Left ventricle myocardium inferior (tissue), 1 donor: ENCODE data around the gene COPS4. TPM values are rescaled to one million over a fixed set of nuclear protein-coding genes. Genes with fewer than 3 reads are reported as not detected.
"Not testable (repeated sequence)": the region's sequence is repeated elsewhere in the genome, so short reads cannot be mapped to it uniquely, and the experiment has no call there.

Experiments used
- DNase-seq: peaks from one replicate; pipeline ENCODE4 v3.0.0-alpha.2; 2020
- H3K27ac ChIP-seq: fragments of 200-600 bp; replicated peaks from 2 replicates; pipeline ENCODE4 v1.8.0; 2021
- H3K27me3 ChIP-seq: fragments of 200-600 bp; 2 replicates; pipeline ENCODE4 v1.8.0; 2021; ENCODE audit warnings: low read depth
- H3K36me3 ChIP-seq: fragments of 200-600 bp; 2 replicates; pipeline ENCODE4 v1.8.0; 2021
- H3K4me1 ChIP-seq: fragments of 200-600 bp; 2 replicates; pipeline ENCODE4 v1.8.0; 2021
- H3K4me3 ChIP-seq: fragments of 200-600 bp; 2 replicates; pipeline ENCODE4 v1.8.0; 2021; ENCODE audit warnings: mild to moderate bottlenecking, moderate library complexity
- H3K9me3 ChIP-seq: fragments of 200-600 bp; replicated peaks from 2 replicates; pipeline ENCODE4 v1.8.0; 2021
- intact Hi-C: fragments of 100-400 bp; cut with micrococcal nuclease; formaldehyde crosslinking; loops from one replicate; pipeline ENCODE4 v1.11.0; 2022
- total RNA-seq: library from RNA; stranded (reverse); fragmentation: NEBNext Ultra II Directional; extraction: Animal tissue kit (Norgen Biotek cat#: 25700); gene quantifications from one replicate; pipeline ENCODE4 v1.2.1, GENCODE V29; 2021
- TF ChIP-seq, protein P1 (sequence below): fragments of 200-600 bp; IDR thresholded peaks from 2 replicates; pipeline ENCODE4 v1.8.0; 2021; ENCODE audit warnings: antibody characterized with exemption, mild to moderate bottlenecking, borderline replicate concordance
- donor health status: DM: no; HTN: yes; CAD: no; lungs with severe emphysema.

COPS4 gene
- total RNA-seq, 1 donor from 2014 or later = 53.6 TPM

DNA sequence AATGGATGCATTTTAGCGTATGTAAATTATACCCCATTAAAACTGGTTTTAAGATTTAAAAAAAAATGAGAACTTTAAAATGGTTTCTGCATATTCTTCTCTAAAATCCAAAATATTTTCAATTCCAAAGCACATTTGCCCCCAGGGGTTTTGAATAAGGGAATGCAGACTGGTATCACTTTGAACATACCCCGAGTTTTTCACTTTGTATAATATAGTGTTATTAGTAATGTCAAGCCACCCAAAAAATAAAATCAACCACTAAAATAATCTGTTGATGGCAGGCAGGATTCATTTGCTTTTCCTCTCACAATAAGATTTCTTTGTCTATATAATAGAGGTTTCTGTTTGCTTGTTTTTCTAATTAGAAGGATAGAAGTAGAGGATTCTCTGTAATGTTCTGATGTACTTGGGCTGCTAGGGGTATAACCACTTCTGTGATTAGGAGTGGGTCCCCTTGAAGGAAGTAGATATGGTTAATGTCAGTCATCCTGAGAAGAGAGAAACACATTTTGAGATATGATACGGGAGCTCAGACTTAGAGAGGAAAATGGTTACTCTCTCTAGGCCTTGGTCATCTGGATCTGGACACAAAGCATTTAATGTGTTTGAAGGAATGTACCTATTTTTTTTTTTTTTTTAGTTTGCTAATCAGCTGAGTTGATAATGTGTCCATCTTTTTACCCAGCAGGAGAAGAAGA, 15.0 kb upstream of the COPS4 start:
- TF ChIP-seq, protein P1, sequence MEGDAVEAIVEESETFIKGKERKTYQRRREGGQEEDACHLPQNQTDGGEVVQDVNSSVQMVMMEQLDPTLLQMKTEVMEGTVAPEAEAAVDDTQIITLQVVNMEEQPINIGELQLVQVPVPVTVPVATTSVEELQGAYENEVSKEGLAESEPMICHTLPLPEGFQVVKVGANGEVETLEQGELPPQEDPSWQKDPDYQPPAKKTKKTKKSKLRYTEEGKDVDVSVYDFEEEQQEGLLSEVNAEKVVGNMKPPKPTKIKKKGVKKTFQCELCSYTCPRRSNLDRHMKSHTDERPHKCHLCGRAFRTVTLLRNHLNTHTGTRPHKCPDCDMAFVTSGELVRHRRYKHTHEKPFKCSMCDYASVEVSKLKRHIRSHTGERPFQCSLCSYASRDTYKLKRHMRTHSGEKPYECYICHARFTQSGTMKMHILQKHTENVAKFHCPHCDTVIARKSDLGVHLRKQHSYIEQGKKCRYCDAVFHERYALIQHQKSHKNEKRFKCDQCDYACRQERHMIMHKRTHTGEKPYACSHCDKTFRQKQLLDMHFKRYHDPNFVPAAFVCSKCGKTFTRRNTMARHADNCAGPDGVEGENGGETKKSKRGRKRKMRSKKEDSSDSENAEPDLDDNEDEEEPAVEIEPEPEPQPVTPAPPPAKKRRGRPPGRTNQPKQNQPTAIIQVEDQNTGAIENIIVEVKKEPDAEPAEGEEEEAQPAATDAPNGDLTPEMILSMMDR = no peak
- Histone ChIP-seq H3K36me3 (no peaks in the 10 kb centered on the region), H3K9me3 (peaks cover 13% of the 10 kb centered on the region), H3K4me1 (no peaks in the 10 kb centered on the region), H3K27ac (no peak overlapping the region), H3K4me3 (no peak overlapping the region), H3K27me3 (no peaks in the 10 kb centered on the region)
- intact Hi-C loops = no loop called here
- DNase-seq = no peak

DNA sequence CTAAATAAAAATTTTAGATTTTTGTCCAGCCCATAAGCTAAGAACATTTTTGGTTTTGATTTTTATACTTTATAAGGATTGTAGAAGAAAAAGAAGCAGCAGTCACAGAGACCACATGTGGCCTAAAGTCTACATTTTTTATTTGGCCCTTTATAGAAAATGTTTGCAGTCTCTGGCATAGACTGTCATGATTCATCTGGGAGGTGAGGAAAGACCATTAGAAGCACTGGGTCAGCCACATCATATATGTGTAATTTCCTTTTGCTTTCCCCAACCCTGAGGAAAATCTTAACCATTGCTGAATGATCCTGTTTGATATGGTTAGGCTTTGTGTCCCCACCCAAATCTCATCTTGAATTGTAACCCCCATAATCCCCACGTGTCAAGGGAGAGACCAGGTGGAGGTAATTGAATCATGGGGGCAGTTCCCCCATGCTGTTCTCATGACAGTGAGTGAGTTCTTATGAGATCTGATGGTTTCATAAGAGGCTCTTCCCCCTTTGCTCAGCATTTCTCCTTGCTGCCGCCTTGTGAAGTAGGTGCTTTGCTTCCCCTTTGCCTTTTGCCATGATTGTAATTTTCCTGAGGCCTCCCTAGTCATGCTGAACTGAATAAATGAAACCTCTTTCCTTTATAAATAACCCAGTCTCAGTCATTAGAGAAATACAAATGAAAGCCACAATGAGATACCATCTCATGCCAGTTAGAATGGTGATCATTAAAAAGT, 12.1 kb upstream of the COPS4 start:
- TF ChIP-seq, protein P1 = no peak

DNA sequence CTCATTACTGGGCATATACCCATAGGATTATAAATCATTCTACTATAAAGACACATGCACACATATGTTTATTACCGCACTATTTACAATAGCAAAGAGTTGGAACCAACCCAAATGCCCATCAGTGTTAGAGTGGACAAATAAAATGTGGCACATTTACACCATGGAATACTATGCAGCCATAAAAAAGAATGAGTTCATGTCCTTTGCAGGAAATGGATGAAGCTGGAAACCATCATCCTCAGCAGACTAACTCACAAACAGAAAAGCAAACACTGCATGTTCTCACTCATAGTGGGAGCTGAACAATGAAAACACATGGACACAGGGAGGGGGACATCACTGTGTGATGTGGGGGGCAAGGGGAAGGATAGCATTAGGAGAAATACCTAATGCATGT, 11.4 kb upstream of the COPS4 start:
- H3K4me1 ChIP-seq, H3K27me3 ChIP-seq, DNase-seq, H3K4me3 ChIP-seq, H3K27ac ChIP-seq, H3K36me3 ChIP-seq, intact Hi-C loops: not testable (repeated sequence)
- H3K9me3 ChIP-seq = peaks cover 25% of the 10 kb centered on the region

More for the DNA sequence above, 12.1 kb upstream of the COPS4 start:
- Histone ChIP-seq H3K36me3 (no peaks in the 10 kb centered on the region), H3K27me3 (no peaks in the 10 kb centered on the region), H3K9me3 (peaks cover 25% of the 10 kb centered on the region), H3K27ac (no peak overlapping the region), H3K4me3 (no peak overlapping the region), H3K4me1 (no peaks in the 10 kb centered on the region)
- intact Hi-C loops = no loop called here
- DNase-seq = no peak

DNA sequence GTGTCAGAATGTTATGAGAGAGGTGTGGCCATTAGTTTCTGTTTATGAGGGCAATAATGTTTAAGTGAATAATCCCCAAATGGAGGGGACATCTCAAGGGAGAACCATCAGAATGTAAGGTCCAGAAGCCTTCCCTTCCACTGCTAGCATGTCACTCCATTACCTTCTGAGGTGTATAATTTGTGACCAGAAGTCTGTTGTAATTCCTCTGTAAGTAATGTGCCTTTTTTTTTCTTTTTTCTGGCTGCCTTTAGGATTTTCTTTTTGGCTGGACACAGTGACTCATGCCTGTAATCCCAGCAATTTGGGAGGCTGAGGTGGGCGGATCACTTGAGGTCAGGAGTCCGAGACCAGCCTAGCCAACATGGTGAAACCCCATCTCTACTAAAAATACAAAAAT, 10.8 kb upstream of the COPS4 start:
- Histone ChIP-seq H3K27me3 (no peaks in the 10 kb centered on the region), H3K9me3 (peaks cover 25% of the 10 kb centered on the region), H3K36me3 (no peaks in the 10 kb centered on the region), H3K4me3 (no peak overlapping the region), H3K27ac (no peak overlapping the region), H3K4me1 (no peaks in the 10 kb centered on the region)
- no peak for DNase-seq
- TF ChIP-seq, protein P1 = no peak
- intact Hi-C loops = no loop called here

DNA sequence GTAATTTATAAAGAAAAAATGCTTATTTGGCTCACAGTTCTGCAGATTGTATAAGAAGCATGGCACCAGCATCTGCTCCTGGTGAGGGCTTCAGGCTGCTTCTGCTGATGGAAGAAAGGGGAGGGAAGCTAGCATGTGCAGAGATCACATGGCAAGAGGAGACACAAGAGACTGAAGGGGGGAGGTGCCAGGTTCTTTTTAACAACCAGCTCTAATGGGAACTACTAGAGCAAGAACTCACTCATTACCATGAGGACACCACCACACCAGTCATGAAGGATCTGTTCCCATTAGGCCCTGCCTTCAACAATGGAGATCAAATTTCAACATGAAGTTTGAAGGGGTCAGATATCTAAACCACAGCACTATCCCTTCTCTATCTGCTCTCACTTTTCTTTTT, 9.4 kb upstream of the COPS4 start:
- Histone ChIP-seq H3K4me1 (no peaks in the 10 kb centered on the region), H3K9me3 (peaks cover 25% of the 10 kb centered on the region), H3K36me3 (no peaks in the 10 kb centered on the region), H3K4me3 (no peak overlapping the region), H3K27me3 (no peaks in the 10 kb centered on the region), H3K27ac (no peak overlapping the region)
- TF ChIP-seq, protein P1 = no peak
- no peak for DNase-seq
- intact Hi-C loops = no loop called here

DNA sequence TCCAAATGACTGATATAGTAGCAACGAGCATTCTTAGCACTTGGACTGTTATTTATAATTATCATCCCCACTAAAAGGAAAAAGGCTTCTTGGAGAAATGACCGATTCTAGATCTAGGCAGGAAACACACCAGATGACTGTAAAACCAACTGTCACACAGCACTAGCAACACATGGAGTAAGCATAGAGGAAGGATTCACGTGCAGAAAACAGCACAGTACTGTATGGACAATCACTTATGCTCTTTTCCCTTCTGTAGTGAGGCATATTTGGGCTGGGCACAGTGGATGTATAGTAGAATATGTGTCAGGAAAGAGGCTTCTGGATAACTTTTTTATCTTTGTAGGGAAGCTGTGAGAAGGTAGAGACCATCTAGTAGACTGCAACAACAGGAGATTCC, 6.0 kb upstream of the COPS4 start:
- Histone ChIP-seq H3K9me3 (peaks cover 22% of the 10 kb centered on the region), H3K4me3 (no peak overlapping the region), H3K36me3 (no peaks in the 10 kb centered on the region), H3K27me3 (no peaks in the 10 kb centered on the region), H3K27ac (no peak overlapping the region), H3K4me1 (no peaks in the 10 kb centered on the region)
- TF ChIP-seq, protein P1 = no peak
- no peak for DNase-seq
- intact Hi-C loops = no loop called here
